Measurements from ENCODE around the gene CD3E. TPM values are rescaled to one million over a fixed set of nuclear protein-coding genes. Genes with fewer than 3 reads are reported as not detected.
A peak's percentile ranks its signal among the peaks of the same experiment; 100 is the strongest.

CD3E gene
- total RNA-seq, 1 donor from 2014 or later = not detected

DNA sequence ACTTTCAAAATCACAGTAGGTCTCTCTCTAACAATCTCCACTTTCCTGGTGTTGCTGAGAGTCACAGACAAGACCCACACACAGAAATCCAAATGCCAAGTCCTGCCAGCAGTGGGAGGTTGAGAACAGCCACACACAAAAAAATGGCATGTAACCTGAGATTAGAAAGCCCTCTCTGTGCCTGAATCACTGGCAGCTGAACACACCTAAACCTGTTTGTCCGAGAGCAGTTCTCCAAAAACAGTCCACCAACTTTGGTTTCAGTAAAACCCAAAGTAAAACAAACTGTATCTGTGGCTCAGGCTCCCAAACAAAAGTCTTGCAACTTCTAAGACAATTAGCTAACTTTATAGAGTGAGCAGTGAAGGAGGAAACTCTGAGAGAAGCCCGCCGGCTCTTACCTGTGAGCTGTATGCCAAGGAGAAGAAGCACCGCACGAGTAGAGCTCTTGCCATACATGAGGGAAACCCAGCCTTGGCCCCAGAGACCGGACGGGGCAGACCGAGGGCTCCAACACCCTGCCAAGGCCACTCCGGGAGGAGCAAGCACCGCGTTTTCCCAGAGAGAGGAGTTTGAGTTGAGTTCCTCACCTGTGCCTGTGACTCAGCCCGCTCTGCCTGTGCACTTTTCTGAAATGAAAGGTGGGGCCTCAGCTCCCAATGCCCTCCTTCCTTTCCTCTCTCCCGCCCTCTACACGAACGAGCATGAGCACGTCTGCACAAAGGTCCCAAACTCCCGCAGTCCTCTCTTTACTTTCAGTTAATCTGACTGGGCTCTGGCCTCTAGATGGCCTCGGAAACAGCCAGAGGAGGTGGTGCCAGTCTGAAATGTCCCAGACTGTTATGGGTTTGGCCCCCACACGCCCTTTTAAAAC, 40.6 kb upstream of the CD3E start, which contains the start of gene MPZL2:
Gene MPZL2, minus strand, starts transcription at position 603 of the 874 bp plus-strand sequence. Its CDS starts 144 bp downstream, at position 459.
- Mint-ChIP-seq H3K4me1 (peaks cover 43% of the 10 kb centered on the region), H3K27me3 (ENCODE audit: low read depth) (peaks cover 29% of the 10 kb centered on the region), H3K9me3 (peaks cover 5% of the 10 kb centered on the region), H3K4me3 (peak within 1 kb of the TSS; percentile 73), H3K36me3 (peaks cover 14% of the 10 kb centered on the region), H3K27ac (peak within 1 kb of the TSS; percentile 93)
- TF ChIP-seq, protein P1, sequence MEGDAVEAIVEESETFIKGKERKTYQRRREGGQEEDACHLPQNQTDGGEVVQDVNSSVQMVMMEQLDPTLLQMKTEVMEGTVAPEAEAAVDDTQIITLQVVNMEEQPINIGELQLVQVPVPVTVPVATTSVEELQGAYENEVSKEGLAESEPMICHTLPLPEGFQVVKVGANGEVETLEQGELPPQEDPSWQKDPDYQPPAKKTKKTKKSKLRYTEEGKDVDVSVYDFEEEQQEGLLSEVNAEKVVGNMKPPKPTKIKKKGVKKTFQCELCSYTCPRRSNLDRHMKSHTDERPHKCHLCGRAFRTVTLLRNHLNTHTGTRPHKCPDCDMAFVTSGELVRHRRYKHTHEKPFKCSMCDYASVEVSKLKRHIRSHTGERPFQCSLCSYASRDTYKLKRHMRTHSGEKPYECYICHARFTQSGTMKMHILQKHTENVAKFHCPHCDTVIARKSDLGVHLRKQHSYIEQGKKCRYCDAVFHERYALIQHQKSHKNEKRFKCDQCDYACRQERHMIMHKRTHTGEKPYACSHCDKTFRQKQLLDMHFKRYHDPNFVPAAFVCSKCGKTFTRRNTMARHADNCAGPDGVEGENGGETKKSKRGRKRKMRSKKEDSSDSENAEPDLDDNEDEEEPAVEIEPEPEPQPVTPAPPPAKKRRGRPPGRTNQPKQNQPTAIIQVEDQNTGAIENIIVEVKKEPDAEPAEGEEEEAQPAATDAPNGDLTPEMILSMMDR (IDR thresholded peaks at IDR 0.05; ENCODE audit: unreplicated experiment) = no peak
- peak in 1 of 2 experiments; percentile 48 for DNase-seq (ENCODE audit: low spot score in 2 of 2, unreplicated experiment in 2 of 2)

DNA sequence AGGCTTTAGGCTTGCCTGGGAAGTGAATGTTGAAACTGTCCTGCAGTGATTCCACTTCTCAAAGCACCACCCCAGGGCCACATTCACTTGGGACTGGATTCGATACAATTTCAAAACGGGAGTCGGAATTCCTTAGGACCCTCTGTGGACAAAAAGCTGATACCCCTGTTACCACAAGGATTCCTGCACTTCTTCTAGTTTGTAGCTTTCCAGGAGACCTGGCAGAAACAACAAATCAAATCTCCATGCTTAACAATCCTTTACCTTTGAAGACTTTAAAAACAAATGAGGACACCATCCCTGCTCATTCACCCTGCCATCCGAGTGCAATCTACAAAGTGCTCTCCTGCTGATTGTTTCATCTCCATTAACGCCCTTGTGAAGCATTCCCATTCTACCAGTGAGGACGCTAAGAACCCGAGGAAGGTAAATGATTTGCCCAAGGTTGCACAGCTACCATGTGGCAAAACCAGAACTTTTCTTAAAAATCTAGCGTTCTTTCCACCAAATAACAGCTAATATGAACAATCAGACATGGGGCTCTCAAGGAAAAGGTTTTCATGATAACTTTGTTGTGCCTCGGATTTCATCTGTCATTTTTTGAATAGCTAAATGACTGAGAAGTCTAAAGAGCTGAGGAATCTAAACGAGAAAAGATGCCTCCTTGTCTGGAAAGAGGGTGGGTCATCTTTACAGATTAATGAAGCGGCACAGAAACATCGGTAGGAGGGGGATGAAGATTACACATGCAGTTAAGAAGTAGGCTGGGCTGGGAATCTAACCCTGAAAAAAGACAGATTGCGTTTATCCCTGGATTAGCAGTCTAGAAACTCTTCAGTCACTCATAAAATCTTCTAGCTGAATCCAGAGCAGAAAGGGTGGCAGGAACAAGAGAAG, 39.7 kb upstream of the CD3E start:
- H3K27ac Mint-ChIP-seq = peak overlapping the region; percentile 93

DNA sequence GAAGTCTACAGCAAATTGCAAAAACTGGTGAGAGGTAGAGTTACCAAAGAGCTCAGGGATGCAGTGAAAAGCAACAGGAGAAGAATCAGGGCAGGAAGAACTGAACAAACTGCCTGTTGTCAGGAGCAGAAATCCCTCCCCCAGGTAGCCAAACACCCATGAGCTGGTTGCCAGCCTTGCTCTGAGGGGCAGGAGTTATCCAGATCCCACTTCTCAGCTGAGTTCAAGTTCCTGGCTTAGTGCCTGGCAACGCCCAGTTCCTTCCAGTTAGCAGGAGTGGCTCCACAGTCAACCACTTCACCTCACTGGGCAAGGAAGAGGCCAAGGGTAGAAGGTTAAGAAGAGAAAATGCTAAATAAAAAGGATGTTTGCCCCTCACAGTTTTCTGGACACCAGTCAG, 38.6 kb upstream of the CD3E start:
- H3K4me3 Mint-ChIP-seq = peak overlapping the region; percentile 7
- no peaks in the 10 kb centered on the region for H3K9me3 Mint-ChIP-seq
- TF ChIP-seq, protein P1 (IDR thresholded peaks at IDR 0.05; ENCODE audit: unreplicated experiment) = no peak
- peaks cover 38% of the 10 kb centered on the region for H3K27me3 Mint-ChIP-seq (ENCODE audit: low read depth)
- H3K36me3 Mint-ChIP-seq = peaks cover 7% of the 10 kb centered on the region
- H3K27ac Mint-ChIP-seq = peak overlapping the region; percentile 93
- no peak for DNase-seq (ENCODE audit: low spot score in 2 of 2, unreplicated experiment in 2 of 2)
- peaks cover 43% of the 10 kb centered on the region for H3K4me1 Mint-ChIP-seq

More for the DNA sequence above, 39.7 kb upstream of the CD3E start:
- Mint-ChIP-seq H3K27me3 (ENCODE audit: low read depth) (peaks cover 34% of the 10 kb centered on the region), H3K4me3 (peak overlapping the region; percentile 73), H3K36me3 (peaks cover 7% of the 10 kb centered on the region), H3K4me1 (peaks cover 43% of the 10 kb centered on the region), H3K9me3 (no peaks in the 10 kb centered on the region)
- DNase-seq (ENCODE audit: low spot score in 2 of 2, unreplicated experiment in 2 of 2) = no peak
- TF ChIP-seq, protein P1 (IDR thresholded peaks at IDR 0.05; ENCODE audit: unreplicated experiment) = no peak

DNA sequence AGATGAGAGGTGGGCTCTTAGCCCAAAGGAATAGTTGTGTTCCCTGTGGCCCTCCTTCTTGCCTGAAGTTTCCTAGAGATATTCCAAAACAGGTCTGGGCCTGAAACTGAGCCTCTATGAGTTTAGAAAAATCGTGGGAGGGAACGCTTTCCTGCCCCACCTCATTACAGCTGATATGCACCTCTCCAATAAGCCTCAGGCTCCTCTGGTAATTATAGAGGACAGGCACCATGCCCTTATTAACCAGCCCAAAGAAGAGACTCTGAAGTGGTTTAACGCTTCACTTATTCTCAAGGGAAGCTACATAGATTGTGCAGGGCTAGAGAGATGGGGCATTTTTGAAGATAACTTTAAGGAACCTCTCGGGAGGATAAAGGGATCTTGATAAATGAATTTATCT, 37.0 kb upstream of the CD3E start:
- Mint-ChIP-seq H3K9me3 (no peaks in the 10 kb centered on the region), H3K27ac (no peak overlapping the region)

DNA sequence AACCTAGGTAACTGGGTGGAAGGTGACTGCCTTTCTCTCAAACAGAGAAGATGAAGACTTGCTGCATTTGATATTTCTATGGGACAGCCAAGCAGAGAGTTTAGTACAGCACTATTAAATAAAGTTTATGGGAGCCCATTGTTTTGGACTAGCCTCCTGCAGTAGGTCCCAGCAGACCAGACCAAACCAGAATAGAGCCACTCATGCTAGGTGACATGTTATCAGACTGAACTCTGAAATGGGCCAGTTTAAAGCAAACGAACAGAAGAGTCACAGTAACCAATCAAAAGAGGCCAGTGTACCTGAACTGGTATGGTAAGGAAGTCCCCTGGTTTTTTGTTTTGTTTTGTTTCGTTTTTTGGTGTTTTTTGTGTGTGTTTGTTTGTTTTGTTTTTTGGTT, 32.5 kb upstream of the CD3E start:
- TF ChIP-seq, protein P1 (IDR thresholded peaks at IDR 0.05; ENCODE audit: unreplicated experiment) = no peak
- H3K4me1 Mint-ChIP-seq = peaks cover 26% of the 10 kb centered on the region
- H3K27ac Mint-ChIP-seq = no peak overlapping the region
- H3K9me3 Mint-ChIP-seq = no peaks in the 10 kb centered on the region
- peaks cover 16% of the 10 kb centered on the region for H3K27me3 Mint-ChIP-seq (ENCODE audit: low read depth)
- H3K4me3 Mint-ChIP-seq = no peak overlapping the region
- no peaks in the 10 kb centered on the region for H3K36me3 Mint-ChIP-seq
- no peak for DNase-seq (ENCODE audit: low spot score in 2 of 2, unreplicated experiment in 2 of 2)

More for the DNA sequence above, 37.0 kb upstream of the CD3E start:
- peaks cover 37% of the 10 kb centered on the region for H3K4me1 Mint-ChIP-seq
- H3K27me3 Mint-ChIP-seq (ENCODE audit: low read depth) = peaks cover 33% of the 10 kb centered on the region
- H3K36me3 Mint-ChIP-seq = peaks cover under 1% of the 10 kb centered on the region
- no peak for DNase-seq (ENCODE audit: low spot score in 2 of 2, unreplicated experiment in 2 of 2)
- TF ChIP-seq, protein P1 (IDR thresholded peaks at IDR 0.05; ENCODE audit: unreplicated experiment) = no peak
- H3K4me3 Mint-ChIP-seq = no peak overlapping the region
